Urothelium cell line (cell line): ENCODE data around the gene UGT1A9.
"Not testable (repeated sequence)": the region's sequence is repeated elsewhere in the genome, so short reads cannot be mapped to it uniquely, and the experiment has no call there.

Source experiments
- DNase-seq: peaks from one replicate; pipeline ENCODE4 v3.0.0; 2011; ENCODE audit warnings: low spot score, mixed read lengths
- FAIRE-seq: peaks from 2 replicates; lab custom pipeline; 2011; peaks lifted over from hg19 to GRCh38; lab: Jason Lieb, UNC

The UGT1A9 gene

GRCh38 chr2:233679196-233679595 is 7.5 kb downstream of the UGT1A9 start:
- FAIRE-seq (no peak), DNase-seq (no peak)

- FAIRE-seq (no peak), DNase-seq (no peak)
Observed at GRCh38 chr2:233680361-233681045, 8.8 kb downstream of the UGT1A9 start.

DNA sequence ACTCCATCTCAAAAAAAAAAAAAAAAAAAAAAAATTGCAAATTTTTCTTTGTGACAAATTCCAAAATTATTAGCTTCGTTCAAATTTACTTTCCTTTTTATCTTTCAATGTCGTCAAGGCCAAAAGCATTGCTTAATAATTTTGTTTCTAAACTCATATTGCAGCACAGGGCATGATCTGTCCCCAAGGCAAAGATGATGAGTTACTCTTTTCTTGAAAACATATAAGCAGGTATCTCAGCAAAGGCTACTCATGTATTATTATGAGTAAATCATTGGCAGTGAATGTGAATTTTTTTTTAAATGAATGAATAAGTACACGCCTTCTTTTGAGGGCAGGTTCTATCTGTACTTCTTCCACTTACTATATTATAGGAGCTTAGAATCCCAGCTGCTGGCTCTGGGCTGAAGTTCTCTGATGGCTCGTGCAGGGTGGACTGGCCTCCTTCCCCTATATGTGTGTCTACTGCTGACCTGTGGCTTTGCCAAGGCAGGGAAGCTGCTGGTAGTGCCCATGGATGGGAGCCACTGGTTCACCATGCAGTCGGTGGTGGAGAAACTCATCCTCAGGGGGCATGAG is 9.9 kb downstream of the UGT1A9 start, which contains the start of gene UGT1A7:
TSS of gene UGT1A7 (plus strand) at position 381 of the 579 bp plus-strand sequence. CDS start at position 418, 37 bp downstream.
- FAIRE-seq (no peak), DNase-seq (no peak)

GRCh38 chr2:233684640-233685039 is 12.9 kb downstream of the UGT1A9 start:
- FAIRE-seq (no peak), DNase-seq (no peak)

DNA sequence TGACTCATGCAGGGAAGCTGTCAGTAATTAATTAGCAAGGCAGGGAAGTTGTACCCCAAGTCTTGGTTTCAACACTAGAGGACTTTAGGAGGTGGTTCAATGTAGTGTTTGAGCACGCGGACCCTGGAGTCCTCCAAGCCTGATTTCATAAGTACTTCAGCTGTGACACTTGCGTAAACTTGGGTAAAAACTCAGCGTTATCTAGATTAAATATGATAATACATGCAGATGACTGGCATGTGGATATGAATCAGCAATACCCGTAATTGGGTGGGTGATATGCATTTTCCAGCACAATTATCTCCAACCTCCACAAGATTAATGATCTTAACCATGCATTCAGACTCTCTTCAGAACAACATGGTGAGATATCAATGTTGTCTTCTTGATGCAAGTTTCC is 15.2 kb downstream of the UGT1A9 start:
- FAIRE-seq (no peak), DNase-seq (no peak)

DNA sequence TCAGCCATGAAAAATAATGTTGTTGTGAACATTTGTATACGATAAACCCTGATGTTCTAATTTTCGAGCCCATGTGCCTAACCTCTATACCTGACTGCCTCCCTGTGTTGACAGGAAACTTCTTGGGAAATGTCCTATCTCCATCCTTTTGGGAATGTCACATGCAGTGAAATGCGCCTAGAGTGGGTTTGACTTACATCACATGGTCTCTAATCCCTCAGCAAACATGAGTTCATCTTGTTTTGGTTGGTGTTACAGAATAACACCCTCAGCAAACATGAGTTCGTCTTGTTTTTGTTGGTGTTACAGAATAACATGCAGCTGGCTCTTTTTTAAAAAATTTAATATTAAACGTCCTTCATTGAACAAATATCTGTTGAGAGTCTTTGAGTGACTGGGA is 16.6 kb downstream of the UGT1A9 start:
- no peak for DNase-seq
- FAIRE-seq = no peak

GRCh38 chr2:233689031-233689430 is 17.3 kb downstream of the UGT1A9 start:
- FAIRE-seq (no peak), DNase-seq (no peak)

DNA sequence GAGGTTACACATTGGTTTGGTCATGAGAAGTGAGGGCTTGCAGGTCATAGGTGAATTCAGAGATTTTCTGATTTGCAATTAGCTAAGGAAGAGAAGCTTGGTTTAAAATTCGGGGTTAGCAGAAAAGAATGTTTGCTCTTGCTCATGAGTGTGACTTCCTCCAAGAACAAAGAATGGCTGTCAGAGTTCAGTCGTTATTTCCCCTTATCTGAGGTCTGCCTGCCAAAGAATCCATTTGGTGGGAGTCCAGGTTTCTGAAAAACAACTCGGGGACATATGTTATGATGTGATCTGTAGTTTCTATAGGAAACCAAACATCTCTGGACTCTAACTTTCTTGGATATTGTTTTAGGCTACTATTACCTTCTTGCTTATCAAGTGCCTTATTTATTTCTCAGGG is 17.8 kb downstream of the UGT1A9 start:
- DNase-seq (no peak), FAIRE-seq (no peak)

DNA sequence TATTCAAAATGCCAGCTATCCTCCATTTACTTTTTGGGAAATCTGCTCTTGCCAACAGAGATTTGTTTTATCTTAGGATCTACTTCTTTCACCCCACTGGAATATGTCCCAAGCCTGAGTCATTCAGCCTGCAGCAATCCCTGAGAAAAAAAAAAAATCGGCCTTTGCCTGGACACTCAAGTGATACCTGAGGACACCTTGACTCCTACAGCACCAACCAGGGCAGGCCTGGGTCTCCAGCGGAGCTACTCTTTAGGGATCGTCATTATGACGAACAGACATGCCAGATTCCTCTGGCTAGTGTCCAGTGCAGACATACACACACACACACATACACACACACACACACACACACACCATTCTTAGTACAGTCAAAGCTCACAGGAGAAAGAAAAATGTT is 18.7 kb downstream of the UGT1A9 start:
- FAIRE-seq (no peak), DNase-seq (no peak)

- DNase-seq = no peak
Observed at GRCh38 chr2:233691443-233692433, 20.0 kb downstream of the UGT1A9 start.

GRCh38 chr2:233692648-233693047 is 20.9 kb downstream of the UGT1A9 start, which contains the start of gene UGT1A6:
Gene UGT1A6 (plus strand): TSS chr2:233692890. CDS start chr2:233693005, 115 bp downstream.
- no peak for DNase-seq

More at GRCh38 chr2:233691443-233692433, 20.0 kb downstream of the UGT1A9 start:
- no peak for FAIRE-seq

DNA sequence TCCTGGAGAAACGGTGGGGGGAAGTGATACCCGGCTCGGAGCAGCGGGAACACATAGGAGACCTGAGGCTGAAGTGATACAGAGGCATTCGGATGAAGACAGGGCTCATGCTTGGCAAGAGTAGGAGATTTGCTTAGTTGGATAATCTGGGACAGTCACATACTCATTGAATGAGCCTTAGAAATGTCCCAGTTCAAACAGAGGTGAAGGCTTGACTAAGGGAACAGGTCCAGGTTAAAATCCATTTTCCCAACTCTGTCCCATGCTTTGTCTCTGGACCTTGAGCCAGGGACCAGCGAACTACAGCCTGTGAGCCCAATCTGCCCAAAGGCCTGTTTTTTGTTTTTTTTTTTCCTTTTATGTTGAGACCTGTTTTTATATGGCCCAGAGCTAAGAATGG is 22.3 kb downstream of the UGT1A9 start:
- FAIRE-seq (no peak), DNase-seq (no peak)

More at GRCh38 chr2:233692648-233693047, 20.9 kb downstream of the UGT1A9 start, which contains the start of gene UGT1A6:
- FAIRE-seq = no peak

GRCh38 chr2:233698740-233699139 is 27.0 kb downstream of the UGT1A9 start:
- DNase-seq (no peak), FAIRE-seq (no peak)

GRCh38 chr2:233699424-233700027 is 27.8 kb downstream of the UGT1A9 start:
- FAIRE-seq (no peak), DNase-seq (no peak)

- DNase-seq (no peak), FAIRE-seq (no peak)
Observed at GRCh38 chr2:233700028-233700635, 28.4 kb downstream of the UGT1A9 start.

- FAIRE-seq = not testable (repeated sequence)
Observed at GRCh38 chr2:233700842-233701241, 29.1 kb downstream of the UGT1A9 start.

GRCh38 chr2:233702238-233702637 is 30.5 kb downstream of the UGT1A9 start:
- FAIRE-seq = no peak

More at GRCh38 chr2:233700842-233701241, 29.1 kb downstream of the UGT1A9 start:
- DNase-seq = not testable (repeated sequence)

DNA sequence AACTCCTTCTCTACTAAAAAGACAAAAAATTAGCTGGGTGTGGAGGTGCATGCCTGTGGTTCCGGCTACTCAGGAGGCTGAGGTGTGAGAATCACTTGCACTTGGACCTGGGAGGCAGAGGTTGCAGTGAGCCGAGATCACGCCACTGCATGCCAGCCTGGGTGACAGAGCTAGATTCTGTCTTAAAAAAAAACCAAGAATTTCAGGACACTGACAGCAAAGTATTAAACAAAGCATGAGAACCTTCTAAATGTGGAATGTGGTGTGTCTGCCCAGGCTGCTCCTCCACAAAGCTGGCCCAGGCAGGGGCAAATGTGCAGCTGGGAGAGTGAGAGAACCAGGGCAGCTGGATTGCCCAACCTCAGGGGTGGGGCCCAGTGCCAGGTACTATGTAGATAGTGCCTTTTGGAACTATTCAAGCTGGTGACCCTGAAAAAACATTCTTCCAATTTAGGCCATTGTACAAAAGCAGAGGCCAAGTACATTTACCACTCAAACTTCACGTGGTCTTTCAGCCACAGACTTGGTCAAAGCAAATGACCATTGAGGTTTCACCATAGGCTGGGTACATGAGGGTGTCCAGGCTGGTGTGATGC is 34.3 kb downstream of the UGT1A9 start:
- FAIRE-seq = no peak
- no peak for DNase-seq

More at GRCh38 chr2:233702238-233702637, 30.5 kb downstream of the UGT1A9 start:
- no peak for DNase-seq

DNA sequence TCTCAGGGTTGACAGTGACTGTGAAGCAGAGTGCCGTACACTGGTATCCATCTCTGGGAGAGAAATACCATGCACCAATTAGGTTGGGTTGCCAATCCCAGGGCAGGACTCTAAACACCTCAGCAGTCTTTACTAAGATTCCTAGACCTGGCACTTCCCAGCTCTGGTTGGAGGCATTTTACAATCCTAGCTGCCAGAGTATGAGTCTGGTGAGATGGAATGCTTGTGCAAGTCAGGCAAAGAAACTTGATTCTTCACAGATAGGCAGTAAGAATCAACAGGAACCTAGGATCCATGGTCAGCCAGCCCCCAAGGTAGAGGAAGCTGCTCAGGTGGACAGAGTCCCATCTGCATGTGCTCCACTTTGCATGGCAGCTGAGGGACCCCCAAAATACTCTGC is 35.0 kb downstream of the UGT1A9 start:
- DNase-seq (no peak), FAIRE-seq (no peak)
